ENCODE data around the gene USP7.

The USP7 gene

DNA sequence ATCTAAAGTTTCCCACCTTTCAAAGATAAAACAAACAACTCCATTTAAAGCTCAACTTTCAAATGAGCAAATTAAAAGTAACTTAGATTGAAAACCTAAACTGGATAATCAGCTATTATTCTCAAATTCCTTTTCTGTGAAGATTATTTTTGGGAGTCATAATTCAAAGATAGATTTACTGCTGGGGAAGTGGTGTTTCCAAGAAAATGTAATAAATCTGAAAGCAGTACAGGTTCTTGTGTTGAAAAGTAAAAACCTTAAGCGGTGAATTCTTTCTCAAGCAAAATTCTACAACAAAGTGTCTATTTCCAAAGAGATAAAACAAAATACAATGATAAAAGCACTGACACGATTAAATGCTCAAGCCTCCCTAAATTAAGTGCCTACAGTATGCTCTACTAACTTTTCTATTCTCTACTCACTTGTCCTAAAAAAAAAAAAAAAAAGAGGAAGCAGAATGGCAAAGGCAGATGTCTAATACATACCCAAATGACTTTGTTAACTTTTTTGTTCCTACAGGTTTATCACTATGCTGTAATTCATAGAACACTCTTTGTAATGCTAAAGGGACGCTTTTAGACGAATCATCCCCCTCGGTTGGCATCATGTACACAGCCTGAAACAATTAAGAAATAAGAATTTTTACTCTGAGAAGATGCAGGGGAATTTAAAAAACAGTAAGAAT lies 47.0 kb downstream of the USP7 start:
- TF ChIP-seq CTCF (IDR thresholded peaks at IDR 0.05; ENCODE audit: low read depth, low read length), result no peak
- no peak overlapping the region for H3K4me3 ChIP-seq (ENCODE audit: low read depth, low read length)

- H3K4me3 ChIP-seq (ENCODE audit: low read depth, low read length), result no peak overlapping the region
- TF ChIP-seq CTCF (IDR thresholded peaks at IDR 0.05; ENCODE audit: low read depth, low read length), result no peak
Observed at GRCh38 chr16:8915722-8916301, 47.9 kb downstream of the USP7 start.

DNA sequence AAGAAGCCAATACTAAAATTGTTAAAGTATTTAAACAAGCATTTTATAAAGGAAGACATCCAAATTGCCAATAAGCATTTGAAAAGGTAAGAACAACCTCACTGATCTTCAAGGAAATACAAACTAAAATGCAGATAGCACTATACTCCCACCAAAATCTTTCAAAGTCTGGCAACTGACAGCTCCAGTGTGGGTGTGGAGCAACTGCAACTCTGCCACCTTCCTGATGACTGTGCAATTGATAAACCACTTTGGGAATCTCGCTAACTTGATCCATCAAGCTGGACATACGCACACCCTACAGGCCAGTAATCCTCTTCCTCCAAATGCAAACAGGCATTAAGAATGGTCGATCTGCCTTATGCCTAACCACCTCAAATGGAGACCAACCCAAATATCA lies 49.6 kb downstream of the USP7 start:
- TF ChIP-seq CTCF (IDR thresholded peaks at IDR 0.05; ENCODE audit: low read depth, low read length), result no peak
- H3K4me3 ChIP-seq (ENCODE audit: low read depth, low read length), result no peak overlapping the region

DNA sequence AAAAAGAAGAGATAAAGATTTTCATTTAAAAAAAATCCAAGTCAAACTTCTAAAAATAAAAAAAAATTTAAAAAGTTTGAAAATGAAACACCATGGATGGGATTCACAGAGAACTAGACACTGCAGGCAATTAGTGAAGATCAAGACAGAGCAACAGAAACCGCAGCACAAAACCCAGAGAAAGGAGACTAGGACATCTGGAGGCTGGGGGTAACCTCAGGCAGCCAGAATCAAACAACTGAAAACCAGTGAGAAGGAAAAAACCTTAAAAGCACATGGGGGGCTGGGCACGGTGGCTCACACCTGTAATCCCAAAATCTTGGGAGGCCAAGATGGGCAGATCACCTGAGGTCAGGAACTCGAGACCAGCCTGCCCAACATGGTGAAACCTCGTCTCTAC lies 50.9 kb downstream of the USP7 start:
- H3K4me3 ChIP-seq (ENCODE audit: low read depth, low read length), result no peak overlapping the region
- no peak for TF ChIP-seq CTCF (IDR thresholded peaks at IDR 0.05; ENCODE audit: low read depth, low read length)

GRCh38 chr16:8910811-8911210 lies 52.9 kb downstream of the USP7 start:
- TF ChIP-seq CTCF (IDR thresholded peaks at IDR 0.05; ENCODE audit: low read depth, low read length), result no peak
- H3K4me3 ChIP-seq (ENCODE audit: low read depth, low read length), result no peak overlapping the region

- TF ChIP-seq CTCF (IDR thresholded peaks at IDR 0.05; ENCODE audit: low read depth, low read length), result no peak
- H3K4me3 ChIP-seq (ENCODE audit: low read depth, low read length), result no peak overlapping the region
Observed at GRCh38 chr16:8908810-8909468, 54.8 kb downstream of the USP7 start.

GRCh38 chr16:8907096-8907495 lies 56.6 kb downstream of the USP7 start:
- no peak for TF ChIP-seq CTCF (IDR thresholded peaks at IDR 0.05; ENCODE audit: low read depth, low read length)
- no peak overlapping the region for H3K4me3 ChIP-seq (ENCODE audit: low read depth, low read length)
